Astrocyte (in vitro differentiated cells and primary cell): ENCODE data around the gene GREM1.

Experiments used
- CTCF ChIP-seq: IDR thresholded peaks from 2 replicates; pipeline ENCODE4 v1.5.1; 2011; ENCODE audit warnings: low read depth, mild to moderate bottlenecking, inconsistent platforms, low read length, moderate library complexity; ENCODE audit not compliant: insufficient read depth
- EZH2 ChIP-seq: IDR thresholded peaks from 2 replicates; pipeline ENCODE4 v1.6.1; 2012; ENCODE audit warnings: mild to moderate bottlenecking, low read length, inconsistent platforms; ENCODE audit not compliant: insufficient read depth

DNA sequence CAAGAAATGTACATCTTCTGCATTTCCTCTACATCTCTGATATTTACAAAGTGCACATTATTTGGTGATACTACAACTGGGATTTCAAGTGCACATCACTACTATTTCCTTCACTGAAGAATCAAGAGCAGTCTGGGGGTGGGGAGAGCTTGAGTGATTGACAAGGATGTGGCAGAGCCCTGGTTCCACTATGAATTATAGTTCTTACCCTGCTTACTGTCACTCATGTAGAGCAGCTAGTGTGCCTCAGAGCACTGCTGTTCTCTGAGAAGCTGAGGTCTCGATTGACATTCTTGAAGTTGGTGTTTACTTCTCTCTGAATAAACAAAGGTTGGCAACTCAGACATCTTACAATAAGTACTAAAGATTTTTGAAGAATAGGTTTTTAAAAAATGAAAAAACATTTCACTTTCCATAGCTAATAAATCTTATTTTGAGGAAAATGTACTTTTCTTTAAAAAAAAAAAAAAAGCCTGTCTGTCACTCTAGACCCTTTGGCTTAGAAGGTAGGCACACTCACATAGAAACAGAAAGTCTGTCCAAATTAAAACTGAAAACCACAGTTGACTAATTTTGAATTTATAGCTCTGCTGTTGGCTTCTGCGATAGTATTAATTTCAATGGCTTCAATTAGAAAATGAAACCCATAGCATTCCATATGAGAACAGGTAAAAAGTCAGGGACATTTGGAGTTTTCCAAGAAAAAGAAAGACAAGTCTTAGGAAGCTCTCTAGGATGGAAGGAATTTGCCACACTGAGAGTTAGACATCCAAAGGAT lies 5.6 kb downstream of the GREM1 start:
- TF ChIP-seq CTCF (no peak), EZH2 (no peak)
